GM10266 (cell line): ENCODE results near the gene TRPC4AP.

Experiments
- DNase-seq: peaks from one replicate; pipeline ENCODE4 v3.0.0; 2012; ENCODE audit errors: extremely low spot score
- TF ChIP-seq, protein P1 (sequence below): IDR thresholded peaks from 2 replicates; pipeline ENCODE4 v1.5.1; 2012; ENCODE audit warnings: mild to moderate bottlenecking, low read depth; ENCODE audit not compliant: control insufficient read depth, insufficient read depth; ENCODE audit errors: missing control alignments

The TRPC4AP gene

GRCh38 chr20:35004749-35005462 is 87.7 kb downstream of the TRPC4AP start:
- DNase-seq: no peak
- TF ChIP-seq, protein P1, sequence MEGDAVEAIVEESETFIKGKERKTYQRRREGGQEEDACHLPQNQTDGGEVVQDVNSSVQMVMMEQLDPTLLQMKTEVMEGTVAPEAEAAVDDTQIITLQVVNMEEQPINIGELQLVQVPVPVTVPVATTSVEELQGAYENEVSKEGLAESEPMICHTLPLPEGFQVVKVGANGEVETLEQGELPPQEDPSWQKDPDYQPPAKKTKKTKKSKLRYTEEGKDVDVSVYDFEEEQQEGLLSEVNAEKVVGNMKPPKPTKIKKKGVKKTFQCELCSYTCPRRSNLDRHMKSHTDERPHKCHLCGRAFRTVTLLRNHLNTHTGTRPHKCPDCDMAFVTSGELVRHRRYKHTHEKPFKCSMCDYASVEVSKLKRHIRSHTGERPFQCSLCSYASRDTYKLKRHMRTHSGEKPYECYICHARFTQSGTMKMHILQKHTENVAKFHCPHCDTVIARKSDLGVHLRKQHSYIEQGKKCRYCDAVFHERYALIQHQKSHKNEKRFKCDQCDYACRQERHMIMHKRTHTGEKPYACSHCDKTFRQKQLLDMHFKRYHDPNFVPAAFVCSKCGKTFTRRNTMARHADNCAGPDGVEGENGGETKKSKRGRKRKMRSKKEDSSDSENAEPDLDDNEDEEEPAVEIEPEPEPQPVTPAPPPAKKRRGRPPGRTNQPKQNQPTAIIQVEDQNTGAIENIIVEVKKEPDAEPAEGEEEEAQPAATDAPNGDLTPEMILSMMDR: no peak

DNA sequence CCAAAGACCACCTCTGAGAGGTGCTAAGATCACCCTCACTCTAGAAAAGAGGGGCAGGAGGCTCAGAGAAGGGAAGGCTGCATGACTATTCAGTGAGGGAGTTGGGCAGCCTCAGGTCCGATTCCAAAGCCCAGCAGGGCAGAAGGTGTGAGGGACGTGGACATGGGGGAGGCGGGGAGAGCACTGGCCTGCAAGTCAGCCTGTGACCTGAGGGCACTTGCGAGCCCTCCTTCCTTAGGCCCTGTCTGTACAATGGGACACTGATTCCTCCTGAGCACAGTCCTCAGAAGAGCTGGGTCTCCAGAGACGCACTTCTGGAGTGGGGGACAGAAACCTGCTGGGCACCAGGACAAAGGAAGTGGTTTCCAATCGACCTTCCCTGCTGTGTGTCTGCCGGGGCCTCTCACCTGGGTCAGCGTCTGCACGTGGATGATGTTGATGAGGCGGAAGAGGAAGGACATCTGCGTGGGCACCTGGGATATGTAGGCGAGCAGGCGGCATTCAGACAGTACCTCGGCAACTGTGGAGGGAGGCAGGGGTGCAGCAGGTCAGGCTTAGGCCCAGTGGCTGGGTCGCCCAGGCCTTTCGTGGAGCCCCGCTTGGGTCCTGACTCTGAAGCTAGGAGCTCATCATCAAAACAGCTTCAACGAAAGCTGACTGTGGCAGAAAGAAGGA is 88.4 kb downstream of the TRPC4AP start:
- TF ChIP-seq, protein P1: no peak
- DNase-seq: no peak

DNA sequence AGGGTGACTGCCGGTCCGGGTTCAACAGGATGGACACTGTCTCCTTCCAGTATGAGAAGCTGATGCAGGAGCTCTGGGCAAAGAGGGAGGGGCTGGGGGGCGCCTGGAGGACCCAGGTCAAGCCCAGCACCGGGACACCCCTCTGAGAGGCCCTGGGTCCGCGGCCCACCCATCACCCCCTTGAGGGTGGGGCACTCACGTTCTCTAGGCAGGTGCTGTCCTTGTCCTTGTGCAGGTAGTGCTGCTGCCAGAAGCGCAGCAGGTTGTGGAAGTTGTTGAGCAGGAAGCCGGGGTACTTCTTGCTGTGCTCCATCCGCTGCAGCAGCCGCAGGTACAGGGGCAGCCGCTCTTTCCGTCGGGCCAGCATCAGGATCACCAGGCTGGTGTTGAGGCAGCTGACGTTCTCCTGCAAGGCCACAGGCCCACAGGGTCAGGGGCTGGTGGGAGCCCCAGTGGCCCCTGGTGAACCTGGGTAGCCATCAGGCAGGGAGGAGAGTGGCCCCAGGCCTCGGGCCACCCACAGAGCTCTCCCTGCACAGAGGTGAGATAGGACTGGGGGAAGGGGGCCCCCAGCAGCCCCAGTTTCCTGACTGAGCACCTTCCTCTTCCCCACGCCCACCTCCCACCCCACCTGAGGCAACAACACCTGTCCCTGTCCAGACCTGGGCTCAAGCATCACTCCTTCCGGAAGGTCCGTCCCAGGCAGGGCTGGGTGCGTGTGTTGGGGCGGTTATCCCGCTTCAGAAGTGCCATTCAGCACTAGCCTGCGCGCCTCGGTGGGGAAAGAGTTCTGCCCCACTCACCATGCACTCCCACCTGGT is 89.2 kb downstream of the TRPC4AP start:
- TF ChIP-seq, protein P1: no peak
- no peak for DNase-seq

- TF ChIP-seq, protein P1: no peak
- no peak for DNase-seq
Observed at GRCh38 chr20:35002426-35003210, 90.0 kb downstream of the TRPC4AP start.

- no peak for DNase-seq
- TF ChIP-seq, protein P1: no peak
Observed at GRCh38 chr20:35001596-35002362, 90.8 kb downstream of the TRPC4AP start.

DNA sequence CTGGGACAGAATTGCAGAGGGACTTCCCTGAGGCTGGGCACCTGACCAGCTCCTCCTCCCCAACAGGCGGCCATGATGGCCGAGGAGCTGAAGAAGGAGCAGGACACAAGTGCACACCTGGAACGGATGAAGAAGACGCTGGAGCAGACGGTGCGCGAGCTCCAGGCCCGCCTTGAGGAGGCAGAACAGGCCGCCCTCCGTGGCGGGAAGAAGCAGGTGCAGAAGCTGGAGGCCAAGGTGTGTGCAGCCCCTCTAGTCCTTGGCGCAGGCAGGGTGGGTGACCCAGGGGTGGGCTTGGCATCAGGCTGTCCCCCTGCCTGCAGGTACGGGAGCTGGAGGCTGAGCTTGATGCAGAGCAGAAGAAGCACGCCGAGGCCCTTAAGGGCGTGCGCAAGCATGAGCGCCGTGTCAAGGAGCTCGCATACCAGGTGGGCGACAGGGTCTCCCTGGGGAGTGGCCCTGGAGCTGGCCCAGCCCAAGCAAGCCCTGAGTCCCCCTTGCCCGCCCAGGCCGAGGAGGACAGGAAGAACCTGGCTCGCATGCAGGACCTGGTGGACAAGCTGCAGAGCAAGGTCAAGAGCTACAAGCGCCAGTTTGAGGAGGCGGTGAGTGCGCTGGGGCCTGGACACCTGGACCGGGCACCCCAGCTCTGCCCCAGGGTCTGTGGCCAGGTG is 91.5 kb downstream of the TRPC4AP start:
- no peak for DNase-seq
- TF ChIP-seq, protein P1: no peak
